HEK293 (cell line): ENCODE results near the gene ATF2.

Experiments used
- CTCF ChIA-PET: fragments of 350-600 bp; formaldehyde crosslinking; extraction: SDS; loops from one replicate; lab custom pipeline; 2021; ENCODE audit warnings: antibody characterized with exemption; lab: Yijun Ruan, JAX
- POLR2A ChIA-PET: fragments of 300-600 bp; formaldehyde crosslinking; extraction: SDS; loops from one replicate; lab custom pipeline; 2020; ENCODE audit warnings: antibody characterized with exemption, inconsistent platforms; lab: Yijun Ruan, JAX
- H3K27ac ChIP-seq: fragments of 200-500 bp; sonication (Bioruptor generic); 2 replicates; pipeline ENCODE4 v1.5.1; 2014; ENCODE audit warnings: low read depth, low read length, control low read depth, inconsistent platforms; ENCODE audit errors: extremely low read depth
- H3K36me3 ChIP-seq, 2 experiments: fragments of 200-500 bp in 1 of 2; sonication (Bioruptor generic) in 1 of 2; 1 replicate in 1 of 2; 2 replicates in 1 of 2; pipeline ENCODE4 v1.5.1; 2014 to 2017; ENCODE audit warnings: inconsistent platforms in 2 of 2, low read length in 2 of 2; ENCODE audit not compliant: control insufficient read depth in 2 of 2, insufficient read depth in 1 of 2
- H3K4me1 ChIP-seq: fragments of 200-500 bp; sonication (Bioruptor generic); 2 replicates; pipeline ENCODE4 v1.5.1; 2014; ENCODE audit warnings: mild to moderate bottlenecking, low read length, inconsistent platforms; ENCODE audit not compliant: control insufficient read depth, insufficient read depth
- H3K4me3 ChIP-seq: 2 replicates; pipeline ENCODE4 v1.5.1; 2011; ENCODE audit warnings: low read depth, mild to moderate bottlenecking, control low read depth, low read length, moderate library complexity
- H3K9me3 ChIP-seq: fragments of 200-500 bp; sonication (Bioruptor generic); 2 replicates; pipeline ENCODE4 v1.5.1; 2014; ENCODE audit warnings: low read depth, low read length, inconsistent platforms; ENCODE audit not compliant: control insufficient read depth, insufficient read depth
- GFI1B ChIP-seq: fragments of 450-650 bp; formaldehyde crosslinking; IDR thresholded peaks from 2 replicates; pipeline ENCODE4 v1.5.1; 2016; ENCODE audit warnings: missing biosample characterization, missing genetic modification characterization
- MEIS1 ChIP-seq: sonication (generic); formaldehyde crosslinking; IDR thresholded peaks from 2 replicates; pipeline ENCODE4 v1.8.1; 2022; ENCODE audit warnings: missing genetic modification reagents, mild to moderate bottlenecking, borderline replicate concordance
- MYNN ChIP-seq: fragments of 450-650 bp; formaldehyde crosslinking; IDR thresholded peaks from 2 replicates; pipeline ENCODE4 v1.5.1; 2016; ENCODE audit warnings: missing biosample characterization, missing genetic modification characterization, borderline replicate concordance
- YY2 ChIP-seq: fragments of 450-650 bp; formaldehyde crosslinking; IDR thresholded peaks from 2 replicates; pipeline ENCODE4 v1.5.1; 2016; ENCODE audit warnings: missing biosample characterization, missing genetic modification characterization
- ZBTB17 ChIP-seq: fragments of 450-650 bp; formaldehyde crosslinking; IDR thresholded peaks from 2 replicates; pipeline ENCODE4 v1.5.1; 2016; ENCODE audit warnings: missing biosample characterization, missing genetic modification characterization
- ZFHX2 ChIP-seq: fragments of 450-650 bp; formaldehyde crosslinking; conservative IDR thresholded peaks from 2 replicates; pipeline ENCODE4 v1.5.1; 2016; ENCODE audit warnings: missing biosample characterization, missing genetic modification characterization
- ZFP3 ChIP-seq: fragments of 450-650 bp; formaldehyde crosslinking; IDR thresholded peaks from 2 replicates; pipeline ENCODE4 v1.5.1; 2016; ENCODE audit warnings: low read depth, missing biosample characterization, missing genetic modification characterization
- ZFP69B ChIP-seq: fragments of 450-650 bp; formaldehyde crosslinking; IDR thresholded peaks from 2 replicates; pipeline ENCODE4 v1.5.1; 2016; ENCODE audit warnings: missing biosample characterization, missing genetic modification characterization
- ZNF133 ChIP-seq: fragments of 450-650 bp; formaldehyde crosslinking; IDR thresholded peaks from 2 replicates; pipeline ENCODE4 v1.5.1; 2016; ENCODE audit warnings: missing biosample characterization, missing genetic modification characterization
- ZNF140 ChIP-seq: fragments of 450-650 bp; formaldehyde crosslinking; IDR thresholded peaks from 2 replicates; pipeline ENCODE4 v1.5.1; 2016; ENCODE audit warnings: missing biosample characterization, missing genetic modification characterization
- ZNF202 ChIP-seq: fragments of 450-650 bp; formaldehyde crosslinking; IDR thresholded peaks from 2 replicates; pipeline ENCODE4 v1.5.1; 2016; ENCODE audit warnings: missing biosample characterization, missing genetic modification characterization, borderline replicate concordance
- ZNF423 ChIP-seq: fragments of 450-650 bp; formaldehyde crosslinking; IDR thresholded peaks from 2 replicates; pipeline ENCODE4 v1.5.1; 2016; ENCODE audit warnings: missing biosample characterization, missing genetic modification characterization
- ZNF433 ChIP-seq: fragments of 450-650 bp; formaldehyde crosslinking; IDR thresholded peaks from 2 replicates; pipeline ENCODE4 v1.5.1; 2016; ENCODE audit warnings: missing biosample characterization, missing genetic modification characterization, low read depth
- ZNF510 ChIP-seq: fragments of 450-650 bp; formaldehyde crosslinking; IDR thresholded peaks from 2 replicates; pipeline ENCODE4 v1.5.1; 2018; ENCODE audit warnings: mild to moderate bottlenecking, missing genetic modification characterization, missing biosample characterization; ENCODE audit not compliant: insufficient replicate concordance
- ZNF514 ChIP-seq: fragments of 450-650 bp; formaldehyde crosslinking; IDR thresholded peaks from 2 replicates; pipeline ENCODE4 v1.5.1; 2016; ENCODE audit warnings: missing biosample characterization, missing genetic modification characterization
- ZNF555 ChIP-seq: fragments of 450-650 bp; formaldehyde crosslinking; conservative IDR thresholded peaks from 2 replicates; pipeline ENCODE4 v1.5.1; 2017; ENCODE audit warnings: missing biosample characterization, mild to moderate bottlenecking, missing genetic modification characterization, inconsistent platforms
- ZNF624 ChIP-seq: fragments of 450-650 bp; formaldehyde crosslinking; IDR thresholded peaks from 2 replicates; pipeline ENCODE4 v1.5.1; 2017; ENCODE audit warnings: missing biosample characterization, missing genetic modification characterization
- ZNF664 ChIP-seq: fragments of 450-650 bp; formaldehyde crosslinking; IDR thresholded peaks from 2 replicates; pipeline ENCODE4 v1.5.1; 2016; ENCODE audit warnings: missing biosample characterization, missing genetic modification characterization
- ZSCAN16 ChIP-seq: fragments of 450-650 bp; formaldehyde crosslinking; IDR thresholded peaks from 2 replicates; pipeline ENCODE4 v1.5.1; 2016; ENCODE audit warnings: missing biosample characterization, missing genetic modification characterization
- ZSCAN23 ChIP-seq: fragments of 450-650 bp; formaldehyde crosslinking; IDR thresholded peaks from 2 replicates; pipeline ENCODE4 v1.5.1; 2016; ENCODE audit warnings: missing biosample characterization, missing genetic modification characterization
- TF ChIP-seq, protein P1 (sequence below): fragments of 450-650 bp; formaldehyde crosslinking; IDR thresholded peaks from 2 replicates; pipeline ENCODE4 v1.5.1; 2016; ENCODE audit warnings: missing biosample characterization, missing genetic modification characterization

Gene ATF2

DNA sequence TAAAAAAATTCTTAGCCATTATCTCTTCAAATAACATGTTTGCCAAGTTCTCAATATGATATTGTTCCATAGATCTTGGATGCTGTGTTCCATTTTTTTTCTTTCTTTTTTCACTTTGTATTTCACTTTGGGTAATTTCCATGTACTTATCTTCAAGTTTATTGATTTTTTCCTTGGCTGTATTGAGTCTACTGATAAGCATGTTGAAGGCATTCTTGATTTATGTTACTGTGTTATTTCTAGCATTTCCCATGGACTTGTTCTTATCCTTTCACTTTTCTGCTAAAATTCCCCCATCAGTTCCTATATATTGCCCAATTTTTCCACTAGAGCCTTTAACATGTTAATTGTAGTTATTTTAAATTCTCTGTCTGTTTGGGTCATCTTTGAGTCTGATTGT is 112.0 kb downstream of the ATF2 start:
- H3K27ac ChIP-seq = no peak overlapping the region
- no peak for TF ChIP-seq ZNF510 (tag by site-specific recombination)
- no peak for TF ChIP-seq ZSCAN16 (tag by site-specific recombination)
- TF ChIP-seq ZNF433 (tag by site-specific recombination) = no peak
- no peak for TF ChIP-seq ZNF514
- TF ChIP-seq ZNF664 (tag by site-specific recombination) = no peak
- no peak for TF ChIP-seq MEIS1 (CRISPR knock-in tag)
- peaks cover 0 to 5% of the 10 kb centered on the region in 2 experiments; a peak in 2 of 3 replicates for H3K36me3 ChIP-seq
- POLR2A ChIA-PET = no interaction called here
- no peaks in the 10 kb centered on the region for H3K4me1 ChIP-seq
- no peaks in the 10 kb centered on the region for H3K9me3 ChIP-seq
- CTCF ChIA-PET = interaction anchor here (0.5 to 1.1 kb wide), 2 partner anchors 33 to 273 kb away, joined by 3 to 4 read pairs; no protein-coding TSS in a partner anchor
- H3K4me3 ChIP-seq = no peak overlapping the region

DNA sequence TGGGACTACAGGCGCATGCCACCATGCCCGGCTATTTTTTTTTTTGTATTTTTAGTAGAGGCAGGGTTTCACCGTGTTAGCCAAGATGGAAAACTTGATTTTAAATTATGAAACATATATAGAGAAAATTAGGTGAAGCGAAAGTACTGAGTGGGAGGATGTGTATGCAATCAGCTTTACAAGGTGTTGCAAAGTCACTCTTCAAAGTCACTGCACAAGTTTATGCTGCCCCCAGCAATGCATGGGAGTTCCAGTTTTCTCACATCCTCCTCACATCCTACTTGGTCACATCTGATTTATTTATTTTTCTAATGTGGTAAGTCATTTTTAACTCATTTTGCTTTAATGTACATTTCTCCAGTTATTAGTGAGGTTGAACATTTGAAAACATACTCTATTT is 113.7 kb downstream of the ATF2 start:
- Histone ChIP-seq H3K36me3 (peaks cover 0 to 5% of the 10 kb centered on the region in 2 experiments; a peak in 1 of 3 replicates), H3K9me3 (no peaks in the 10 kb centered on the region), H3K27ac (no peak overlapping the region), H3K4me3 (no peak overlapping the region), H3K4me1 (no peaks in the 10 kb centered on the region)
- ChIA-PET POLR2A (no interaction called here), CTCF (no interaction called here)
- TF ChIP-seq ZNF433 (tag by site-specific recombination) (no peak), MYNN (no peak), ZFP3 (no peak), ZNF555 (tag by site-specific recombination) (no peak), ZFP69B (tag by site-specific recombination) (no peak), GFI1B (tag by site-specific recombination) (no peak)
- TF ChIP-seq, protein P1, sequence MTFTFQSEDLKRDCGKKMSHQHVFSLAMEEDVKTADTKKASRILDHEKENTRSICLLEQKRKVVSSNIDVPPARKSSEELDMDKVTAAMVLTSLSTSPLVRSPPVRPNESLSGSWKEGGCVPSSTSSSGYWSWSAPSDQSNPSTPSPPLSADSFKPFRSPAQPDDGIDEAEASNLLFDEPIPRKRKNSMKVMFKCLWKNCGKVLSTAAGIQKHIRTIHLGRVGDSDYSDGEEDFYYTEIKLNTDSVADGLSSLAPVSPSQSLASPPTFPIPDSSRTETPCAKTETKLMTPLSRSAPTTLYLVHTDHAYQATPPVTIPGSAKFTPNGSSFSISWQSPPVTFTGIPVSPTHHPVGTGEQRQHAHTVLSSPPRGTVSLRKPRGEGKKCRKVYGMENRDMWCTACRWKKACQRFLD (tag by site-specific recombination) = no peak

DNA sequence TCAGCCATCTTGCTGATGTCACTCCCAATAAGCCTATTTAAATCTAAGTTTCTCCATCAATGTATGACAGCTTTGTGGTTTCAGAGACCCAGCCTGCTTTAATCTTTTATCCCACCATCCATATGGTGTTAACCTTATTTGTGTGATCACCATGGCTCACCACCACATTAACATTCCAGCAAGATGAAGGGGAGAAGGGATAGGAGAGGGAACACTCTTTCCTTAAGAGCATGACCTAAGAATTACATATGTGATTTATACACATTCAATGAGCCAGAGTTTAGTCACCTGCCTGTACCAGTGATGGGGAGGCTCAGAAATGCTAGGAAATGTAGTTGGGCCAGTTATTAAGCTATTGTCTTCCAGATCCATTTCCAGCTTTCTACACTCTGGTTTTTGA is 118.3 kb downstream of the ATF2 start:
- TF ChIP-seq ZNF140 (tag by site-specific recombination) (no peak), ZNF423 (tag by site-specific recombination) (no peak), ZNF624 (no peak), ZSCAN23 (no peak), ZBTB17 (tag by site-specific recombination) (no peak), ZFHX2 (tag by site-specific recombination) (no peak), ZNF202 (tag by site-specific recombination) (no peak), ZNF133 (tag by site-specific recombination) (no peak)
- Histone ChIP-seq H3K27ac (no peak overlapping the region), H3K36me3 (no peaks in the 10 kb centered on the region), H3K9me3 (no peaks in the 10 kb centered on the region), H3K4me3 (no peak overlapping the region), H3K4me1 (no peaks in the 10 kb centered on the region)
- CTCF ChIA-PET = interaction anchor here (0.6 to 1.0 kb wide), 2 partner anchors 54 to 202 kb away, joined by 3 to 4 read pairs; no protein-coding TSS in a partner anchor
- POLR2A ChIA-PET = no interaction called here

DNA sequence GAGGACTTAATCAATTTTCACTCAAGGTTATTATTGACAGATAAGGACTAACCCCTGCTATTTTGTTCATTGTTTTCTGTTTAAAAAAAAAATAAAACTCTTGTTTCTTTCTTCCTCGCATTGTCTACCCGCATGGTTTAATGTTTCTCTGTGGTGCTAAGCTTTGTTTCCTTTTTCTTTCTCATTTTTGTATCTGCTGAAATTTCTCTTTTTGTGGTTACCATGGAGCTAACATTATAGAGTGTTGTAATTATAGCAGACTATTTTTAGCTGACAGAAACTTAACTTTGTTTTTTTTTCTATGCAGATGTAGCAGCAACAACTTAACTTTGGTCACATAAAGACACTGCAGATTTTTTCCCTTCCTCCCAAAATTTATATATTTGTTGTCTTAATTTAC is 119.7 kb downstream of the ATF2 start:
- CTCF ChIA-PET = interaction anchor here (0.8 to 1.1 kb wide), 3 partner anchors 12 to 32 kb away, joined by 3 to 4 read pairs (median 3); no protein-coding TSS in a partner anchor
- no peaks in the 10 kb centered on the region for H3K36me3 ChIP-seq
- no peak for TF ChIP-seq YY2 (tag by site-specific recombination)
- H3K4me3 ChIP-seq = no peak overlapping the region
- no peak overlapping the region for H3K27ac ChIP-seq
- POLR2A ChIA-PET = no interaction called here
- no peaks in the 10 kb centered on the region for H3K4me1 ChIP-seq
- H3K9me3 ChIP-seq = no peaks in the 10 kb centered on the region
